UCSD-AML1 (cell line): ENCODE results near the gene ZNF93.
"Not testable (repeated sequence)": the region's sequence is repeated elsewhere in the genome, so short reads cannot be mapped to it uniquely, and the experiment has no call there.

Source experiments
- DNase-seq: peaks from one replicate; lab custom pipeline; 2025; ENCODE audit not compliant: unreplicated experiment; lab: John Stamatoyannopoulos, UW

Gene ZNF93

GRCh38 chr19:19900729-19901444 lies at the start of gene ZNF93:
Gene ZNF93 (plus strand): TSS chr19:19900946. CDS start chr19:19901089, 143 bp downstream.
- no peak for DNase-seq

DNA sequence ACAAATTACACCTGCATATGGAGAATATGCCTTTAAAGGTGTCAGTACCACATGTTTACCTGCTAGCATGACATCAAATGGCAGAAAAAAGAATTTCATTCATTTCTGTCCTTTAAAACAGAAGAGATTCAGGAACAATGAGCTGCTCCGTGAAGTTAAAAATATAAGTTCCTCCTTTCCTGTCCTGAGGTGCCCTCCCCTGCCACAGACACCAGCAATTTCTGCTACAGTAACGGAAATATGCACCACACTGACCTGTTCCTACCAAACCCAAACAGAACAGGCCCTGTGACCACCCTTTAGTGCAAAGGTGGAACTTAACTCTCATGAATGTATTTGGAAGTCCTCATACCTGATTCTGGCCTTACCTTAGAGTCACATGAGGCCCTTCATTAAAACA lies 49.0 kb upstream of the ZNF93 start:
- DNase-seq = not testable (repeated sequence)

GRCh38 chr19:19858751-19859150 lies 42.0 kb upstream of the ZNF93 start:
- no peak for DNase-seq

DNA sequence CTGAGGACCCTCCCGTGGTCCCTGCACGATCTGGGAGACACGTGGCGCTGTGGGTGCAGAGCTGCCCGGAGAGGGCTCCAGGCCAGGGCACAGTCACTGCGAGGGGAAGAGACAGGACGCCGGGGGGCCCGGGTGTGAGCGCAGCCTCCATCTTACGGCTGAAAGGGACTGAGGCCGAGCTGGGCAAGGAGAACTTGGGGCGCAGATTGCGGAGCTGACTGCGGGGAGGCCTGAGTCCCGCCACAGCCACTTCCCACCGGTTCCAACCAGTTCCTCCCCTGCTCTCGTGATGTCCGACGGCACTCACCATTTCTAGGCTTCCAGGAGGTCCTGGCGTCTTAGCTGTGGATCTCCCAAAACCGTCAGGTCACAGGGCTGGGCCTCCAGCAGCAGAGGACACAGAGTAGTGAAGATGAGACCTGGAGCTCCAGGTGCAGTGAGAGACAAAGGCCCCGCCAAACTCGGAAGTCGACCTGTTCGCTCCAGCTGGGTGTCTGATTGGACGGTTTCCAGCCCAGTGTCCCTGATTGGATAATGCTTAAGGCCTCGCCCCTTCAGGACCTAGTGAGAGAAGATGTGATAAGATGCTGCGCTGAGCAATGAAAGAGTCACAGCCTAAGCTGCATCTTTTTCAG lies 39.9 kb upstream of the ZNF93 start:
- no peak for DNase-seq

- DNase-seq = no peak
These were observed 34.8 kb upstream of the ZNF93 start, which contains the start of gene ZNF253 for GRCh38 chr19:19865750-19866610. Gene ZNF253 (plus strand): TSS chr19:19865882. CDS start chr19:19865997, 115 bp downstream.

DNA sequence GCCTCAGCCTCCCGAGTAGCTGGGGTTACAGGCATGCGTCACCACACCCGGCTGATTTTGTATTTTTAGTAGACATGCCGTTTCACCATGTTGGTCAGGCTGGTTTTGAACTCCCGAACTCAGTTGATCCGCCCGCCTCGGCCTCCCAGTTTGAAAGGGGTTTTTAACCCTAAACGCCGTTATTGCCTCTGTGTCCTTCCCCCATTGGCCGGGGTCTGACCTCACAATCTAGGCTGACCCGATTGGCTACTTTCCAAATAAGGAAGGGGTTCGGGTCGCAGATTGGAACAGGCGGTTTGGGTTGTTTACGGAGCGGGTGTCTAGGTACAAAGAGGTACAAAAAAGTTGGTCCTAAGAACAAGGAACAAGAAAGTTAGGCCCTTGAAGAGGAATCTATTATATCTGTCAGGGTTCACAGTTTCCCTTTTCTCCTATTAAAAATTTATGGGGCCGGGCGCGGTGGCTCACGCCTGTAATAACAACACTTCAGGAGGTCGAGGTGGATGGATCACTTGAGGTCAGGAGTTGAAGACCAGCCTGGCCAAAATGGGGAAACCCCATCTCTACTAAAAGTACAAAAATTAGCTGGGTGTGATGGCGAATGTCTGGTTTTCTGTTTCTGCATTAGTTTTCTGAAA lies 34.0 kb upstream of the ZNF93 start:
- DNase-seq = no peak

GRCh38 chr19:19870086-19870485 lies 30.7 kb upstream of the ZNF93 start:
- not testable (repeated sequence) for DNase-seq

DNA sequence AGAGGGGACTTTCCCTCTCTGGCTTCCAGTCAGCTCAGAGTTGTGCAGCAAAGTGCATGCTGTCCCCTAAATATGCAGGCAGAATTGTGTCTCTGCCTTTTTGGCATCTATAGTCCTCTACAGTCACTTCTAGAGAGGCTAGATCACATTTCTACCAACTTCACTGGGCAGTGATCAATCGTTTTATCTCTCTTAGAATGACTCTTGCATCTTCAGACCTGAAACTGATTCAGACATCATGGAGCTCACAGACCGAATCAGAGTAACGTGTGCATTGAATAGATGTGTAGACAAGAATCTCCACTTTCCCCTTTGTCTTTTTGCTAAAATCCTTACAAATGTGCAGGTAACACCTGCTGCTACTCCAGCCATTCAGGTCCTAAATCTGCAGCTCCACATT lies 28.8 kb upstream of the ZNF93 start:
- no peak for DNase-seq

GRCh38 chr19:19873381-19873780 lies 27.4 kb upstream of the ZNF93 start:
- no peak for DNase-seq

DNA sequence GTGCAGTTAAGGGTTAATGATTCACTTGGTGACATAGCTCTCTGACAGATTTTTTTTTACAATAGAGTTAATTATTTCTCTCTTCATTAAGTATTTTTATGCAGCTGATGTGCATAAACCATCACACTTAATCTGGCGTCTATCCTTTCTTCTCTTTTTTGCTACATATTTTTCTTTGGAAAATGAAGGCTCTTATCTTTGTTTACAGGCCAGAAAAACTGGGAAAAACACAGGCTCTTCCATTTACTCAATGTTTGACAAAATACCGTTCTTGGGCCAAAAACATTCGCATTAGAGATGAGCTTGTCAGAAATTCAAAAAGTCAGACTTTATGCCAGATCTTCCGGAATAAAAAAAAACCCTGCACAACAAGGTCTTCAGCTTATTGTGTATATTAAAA lies 23.0 kb upstream of the ZNF93 start:
- DNase-seq = no peak

GRCh38 chr19:19884583-19884982 lies 16.2 kb upstream of the ZNF93 start:
- no peak for DNase-seq

GRCh38 chr19:19892055-19892941 lies 8.4 kb upstream of the ZNF93 start:
- not testable (repeated sequence) for DNase-seq

GRCh38 chr19:19900139-19900728 lies 512 bp upstream of the ZNF93 start:
- DNase-seq = no peak

- not testable (repeated sequence) for DNase-seq
These were observed 6.8 kb downstream of the ZNF93 start for GRCh38 chr19:19907551-19907950.

- DNase-seq = no peak
These were observed 8.9 kb downstream of the ZNF93 start for GRCh38 chr19:19909654-19910053.

GRCh38 chr19:19911150-19911549 lies 10.4 kb downstream of the ZNF93 start:
- no peak for DNase-seq

DNA sequence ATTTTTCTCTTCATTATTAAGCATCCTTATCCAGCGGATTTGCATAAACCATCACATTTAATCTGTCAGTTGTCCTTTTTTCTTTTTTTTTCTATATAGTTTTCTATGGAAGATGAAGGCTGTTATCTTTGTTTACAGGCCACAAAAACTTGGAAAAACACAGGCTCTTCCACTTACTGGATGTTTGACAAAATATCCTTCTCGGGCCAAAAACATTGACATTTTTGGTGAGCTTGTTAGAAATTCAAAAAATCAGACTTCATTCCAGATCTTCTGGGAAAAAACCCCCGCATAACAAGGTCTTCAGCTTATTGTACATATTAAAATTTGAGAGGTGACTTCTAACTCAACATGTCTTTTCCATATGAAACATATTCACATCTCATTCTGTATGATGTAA lies 13.8 kb downstream of the ZNF93 start:
- no peak for DNase-seq

DNA sequence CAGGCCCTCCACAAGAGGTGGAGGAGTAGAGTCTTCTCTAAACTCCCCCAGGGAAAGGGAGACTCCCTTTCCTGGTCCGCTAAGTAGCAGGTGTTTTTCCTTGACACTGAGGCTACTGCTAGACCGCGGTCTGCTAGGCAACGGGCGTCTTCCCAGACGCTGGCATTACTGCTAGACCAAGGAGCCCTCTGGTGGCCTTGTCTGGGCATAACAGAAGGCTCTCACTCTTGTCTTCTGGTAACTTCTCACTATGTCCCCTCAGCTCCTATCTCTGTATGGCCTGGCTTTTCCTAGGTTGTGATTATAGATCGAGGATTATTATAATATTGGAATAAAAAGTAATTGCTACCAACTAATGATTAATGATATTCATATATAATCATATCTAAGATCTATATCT lies 29.7 kb downstream of the ZNF93 start:
- not testable (repeated sequence) for DNase-seq

DNA sequence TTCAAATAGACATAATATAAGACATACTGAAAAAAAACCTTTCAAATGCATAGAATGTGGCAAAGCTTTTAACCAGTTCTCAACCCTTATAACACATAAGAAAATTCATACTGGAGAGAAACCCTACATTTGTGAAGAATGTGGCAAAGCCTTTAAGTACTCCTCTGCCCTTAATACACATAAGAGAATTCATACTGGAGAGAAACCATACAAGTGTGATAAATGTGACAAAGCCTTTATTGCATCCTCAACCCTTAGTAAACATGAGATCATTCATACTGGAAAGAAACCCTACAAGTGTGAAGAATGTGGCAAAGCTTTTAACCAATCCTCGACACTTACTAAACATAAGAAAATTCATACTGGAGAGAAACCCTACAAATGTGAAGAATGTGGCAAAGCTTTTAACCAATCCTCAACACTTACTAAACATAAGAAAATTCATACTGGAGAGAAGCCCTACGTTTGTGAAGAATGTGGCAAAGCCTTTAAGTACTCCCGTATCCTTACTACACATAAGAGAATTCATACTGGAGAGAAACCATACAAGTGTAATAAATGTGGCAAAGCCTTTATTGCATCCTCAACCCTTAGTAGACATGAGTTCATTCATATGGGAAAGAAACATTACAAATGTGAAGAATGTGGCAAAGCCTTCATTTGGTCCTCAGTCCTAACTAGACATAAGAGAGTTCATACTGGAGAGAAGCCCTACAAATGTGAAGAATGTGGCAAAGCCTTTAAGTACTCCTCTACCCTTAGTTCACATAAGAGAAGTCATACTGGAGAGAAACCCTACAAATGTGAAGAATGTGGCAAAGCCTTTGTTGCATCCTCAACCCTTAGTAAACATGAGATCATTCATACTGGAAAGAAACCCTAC lies 32.9 kb downstream of the ZNF93 start:
- DNase-seq = not testable (repeated sequence)
